ENCODE data around the gene IGFBP2. TPM values are rescaled to one million over a fixed set of nuclear protein-coding genes. Genes with fewer than 3 reads are reported as not detected.

Gene IGFBP2
- total and polyA plus RNA-seq, 12 donors: 14.8 to 253 (median 79.4) TPM

GRCh38 chr2:216673609-216674008 lies 40.4 kb downstream of the IGFBP2 start:
- no peak for DNase-seq
- Histone ChIP-seq H3K9me3 (replicated peaks in 1 of 3) (no peaks in the 10 kb centered on the region), H3K4me3 (no peak overlapping the region), H3K27me3 (no peaks in the 10 kb centered on the region), H3K27ac (peak overlapping the region in 1 of 5 donors; percentile 1), H3K4me1 (replicated peaks in 1 of 2) (no peaks in the 10 kb centered on the region), H3K36me3 (replicated peaks in 1 of 2) (peaks cover 0 to 30% of the 10 kb centered on the region in 2 donors)
- 77 to 95% (median 88%) methylated on average over 4 to 9 of the region's 9 CpGs for WGBS, 4 donors
- intact Hi-C loops (cut with DNase I): no loop called here
- TF ChIP-seq POLR2A (IDR thresholded peaks at IDR 0.05): no peak
- TF ChIP-seq, protein P1, sequence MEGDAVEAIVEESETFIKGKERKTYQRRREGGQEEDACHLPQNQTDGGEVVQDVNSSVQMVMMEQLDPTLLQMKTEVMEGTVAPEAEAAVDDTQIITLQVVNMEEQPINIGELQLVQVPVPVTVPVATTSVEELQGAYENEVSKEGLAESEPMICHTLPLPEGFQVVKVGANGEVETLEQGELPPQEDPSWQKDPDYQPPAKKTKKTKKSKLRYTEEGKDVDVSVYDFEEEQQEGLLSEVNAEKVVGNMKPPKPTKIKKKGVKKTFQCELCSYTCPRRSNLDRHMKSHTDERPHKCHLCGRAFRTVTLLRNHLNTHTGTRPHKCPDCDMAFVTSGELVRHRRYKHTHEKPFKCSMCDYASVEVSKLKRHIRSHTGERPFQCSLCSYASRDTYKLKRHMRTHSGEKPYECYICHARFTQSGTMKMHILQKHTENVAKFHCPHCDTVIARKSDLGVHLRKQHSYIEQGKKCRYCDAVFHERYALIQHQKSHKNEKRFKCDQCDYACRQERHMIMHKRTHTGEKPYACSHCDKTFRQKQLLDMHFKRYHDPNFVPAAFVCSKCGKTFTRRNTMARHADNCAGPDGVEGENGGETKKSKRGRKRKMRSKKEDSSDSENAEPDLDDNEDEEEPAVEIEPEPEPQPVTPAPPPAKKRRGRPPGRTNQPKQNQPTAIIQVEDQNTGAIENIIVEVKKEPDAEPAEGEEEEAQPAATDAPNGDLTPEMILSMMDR (IDR thresholded peaks at IDR 0.05): no peak

GRCh38 chr2:216674376-216674775 lies 41.2 kb downstream of the IGFBP2 start:
- intact Hi-C loops (cut with DNase I): no loop called here
- Histone ChIP-seq H3K4me3 (no peak overlapping the region), H3K4me1 (replicated peaks in 1 of 2) (no peaks in the 10 kb centered on the region), H3K36me3 (replicated peaks in 1 of 2) (peaks cover 0 to 36% of the 10 kb centered on the region in 2 donors), H3K9me3 (replicated peaks in 1 of 3) (no peaks in the 10 kb centered on the region), H3K27me3 (no peaks in the 10 kb centered on the region), H3K27ac (no peak overlapping the region)
- WGBS, 4 donors: 79 to 88% (median 86%) methylated on average over 8 to 9 of the region's 9 CpGs
- DNase-seq: no peak
- TF ChIP-seq, protein P1 (IDR thresholded peaks at IDR 0.05): no peak
- no peak for TF ChIP-seq POLR2A (IDR thresholded peaks at IDR 0.05)

DNA sequence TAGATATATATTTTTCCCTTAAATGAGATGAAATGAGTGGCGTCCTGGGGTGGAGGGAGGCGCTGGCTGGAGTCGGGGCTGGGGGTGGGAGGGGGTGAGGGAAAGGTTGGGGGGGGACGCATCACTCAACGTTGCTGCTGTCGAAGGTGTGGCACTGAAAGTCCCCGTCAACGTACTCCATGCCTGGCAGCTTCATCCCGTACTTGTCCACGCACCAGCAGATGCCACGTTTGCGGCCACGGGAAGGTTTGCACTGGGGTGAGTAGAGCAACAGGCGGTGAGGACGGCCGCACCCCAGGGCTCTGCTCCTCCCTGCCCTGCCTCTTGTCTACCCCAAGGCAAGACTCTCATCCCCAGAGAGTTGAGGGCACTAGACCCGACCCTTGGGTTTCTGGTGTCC lies 43.4 kb downstream of the IGFBP2 start:
- intact Hi-C loops (cut with DNase I): no loop called here
- Histone ChIP-seq H3K27ac (no peak overlapping the region), H3K4me1 (replicated peaks in 1 of 2) (peaks cover 0 to 1% of the 10 kb centered on the region in 2 donors), H3K36me3 (replicated peaks in 1 of 2) (peaks cover 0 to 36% of the 10 kb centered on the region in 2 donors), H3K27me3 (no peaks in the 10 kb centered on the region), H3K4me3 (no peak overlapping the region), H3K9me3 (replicated peaks in 1 of 3) (no peaks in the 10 kb centered on the region)
- DNase-seq: no peak
- 70 to 85% (median 81%) methylated on average over 13 to 17 of the region's 17 CpGs for WGBS, 4 donors
- no peak for TF ChIP-seq POLR2A (IDR thresholded peaks at IDR 0.05)
- TF ChIP-seq, protein P1 (IDR thresholded peaks at IDR 0.05): no peak

DNA sequence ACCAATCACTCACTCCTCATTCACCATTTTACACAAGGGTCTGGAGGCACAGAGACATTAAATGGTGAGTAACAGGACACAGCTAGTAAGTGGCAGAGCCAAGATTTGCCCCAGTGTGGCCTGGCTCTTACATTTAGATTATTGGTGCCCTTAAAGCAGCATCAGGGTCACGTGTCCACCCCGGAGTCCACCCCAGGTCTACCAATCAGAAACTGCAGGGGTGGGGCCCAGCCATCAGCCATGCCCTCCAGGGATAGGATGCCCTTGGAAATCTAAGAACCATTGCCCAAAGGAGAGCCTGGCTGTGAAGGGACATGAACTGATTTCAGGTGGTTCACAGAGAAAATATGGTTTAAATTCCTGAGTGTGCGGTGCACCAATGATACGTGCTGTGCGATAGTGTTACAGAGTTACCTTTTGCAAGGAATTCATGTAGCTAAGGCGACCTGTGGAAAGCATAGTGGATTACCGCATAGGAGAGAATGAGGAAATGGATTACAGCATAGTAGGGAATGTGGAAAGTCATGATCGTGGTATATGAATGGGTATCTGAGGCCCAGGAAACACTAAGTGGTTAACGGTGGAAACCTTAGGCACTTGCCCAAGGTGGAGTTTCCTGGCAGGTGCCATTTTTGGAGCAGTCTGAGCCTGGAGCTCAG lies 44.3 kb downstream of the IGFBP2 start:
- intact Hi-C loops (cut with DNase I): no loop called here
- Histone ChIP-seq H3K36me3 (replicated peaks in 1 of 2) (peaks cover 0 to 36% of the 10 kb centered on the region in 2 donors), H3K27ac (no peak overlapping the region), H3K27me3 (no peaks in the 10 kb centered on the region), H3K4me1 (replicated peaks in 1 of 2) (peaks cover 0 to 11% of the 10 kb centered on the region in 2 donors), H3K4me3 (no peak overlapping the region), H3K9me3 (replicated peaks in 1 of 3) (no peaks in the 10 kb centered on the region)
- DNase-seq: no peak
- TF ChIP-seq, protein P1 (IDR thresholded peaks at IDR 0.05): no peak
- WGBS, 4 donors: 82 to 87% (median 84%) methylated on average over 9 of the region's 9 CpGs

All from adrenal gland (tissue), 12 donors.